IMR-90 (cell line): ENCODE measurements around the gene ACTL6B. TPM values are rescaled to one million over a fixed set of nuclear protein-coding genes. Genes with fewer than 3 reads are reported as not detected.
A peak's percentile ranks its signal among the peaks of the same experiment; 100 is the strongest.

Experiments
- ATAC-seq: fragments of 200-7000 bp; cut with Tn5 transposase; 2 replicates; pipeline ENCODE4 v1.9.1; 2020; ENCODE audit warnings: low read depth, mild to moderate bottlenecking, moderate library complexity
- BruUV-seq: library from RNA; stranded (reverse); fragments of 400-500 nt; replicated peaks from 2 replicates; lab custom pipeline; 2021; lab: Mats Ljungman, UMichigan
- CTCF ChIA-PET: fragments of 300-600 bp; formaldehyde crosslinking; extraction: SDS; loops from one replicate; lab custom pipeline; 2021; ENCODE audit warnings: antibody characterized with exemption; lab: Yijun Ruan, JAX
- POLR2A ChIA-PET: fragments of 300-600 bp; sonication (Branson Sonifier 250); formaldehyde crosslinking; loops from one replicate; lab custom pipeline; 2022; ENCODE audit warnings: antibody characterized with exemption; ENCODE audit not compliant: unreplicated experiment; lab: Charles Lee
- DNase-seq: peaks from one replicate; pipeline ENCODE4 v3.0.0; 2013
- H2AFZ ChIP-seq: replicated peaks from 2 replicates; pipeline ENCODE3; 2013; ENCODE audit warnings: low read length, mild to moderate bottlenecking; ENCODE audit not compliant: poor library complexity
- H2AK5ac ChIP-seq: 2 replicates; pipeline ENCODE4 v1.6.1; 2013; ENCODE audit warnings: low read depth, low read length, inconsistent platforms
- H2AK9ac ChIP-seq: replicated peaks from 2 replicates; pipeline ENCODE3; 2013; ENCODE audit warnings: mild to moderate bottlenecking, low read depth, low read length, moderate library complexity; ENCODE audit not compliant: poor library complexity
- H2BK120ac ChIP-seq: 2 replicates; pipeline ENCODE4 v1.6.1; 2013; ENCODE audit warnings: low read depth, low read length, inconsistent platforms
- H2BK15ac ChIP-seq: 3 replicates; pipeline ENCODE4 v1.6.1; 2013; ENCODE audit warnings: low read depth, low read length, inconsistent platforms
- H2BK20ac ChIP-seq: 2 replicates; pipeline ENCODE4 v1.6.1; 2013; ENCODE audit warnings: low read depth, mild to moderate bottlenecking, inconsistent platforms, low read length, moderate library complexity
- H2BK5ac ChIP-seq: 2 replicates; pipeline ENCODE4 v1.6.1; 2013; ENCODE audit warnings: mild to moderate bottlenecking, low read depth, low read length, inconsistent platforms; ENCODE audit not compliant: poor library complexity, severe bottlenecking
- H3K14ac ChIP-seq: replicated peaks from 2 replicates; pipeline ENCODE4 v1.6.1; 2013; ENCODE audit warnings: low read depth, low read length, inconsistent platforms
- H3K18ac ChIP-seq: 2 replicates; pipeline ENCODE4 v1.6.1; 2013; ENCODE audit warnings: low read depth, low read length, control low read depth
- H3K23ac ChIP-seq: 2 replicates; pipeline ENCODE4 v1.6.1; 2013; ENCODE audit warnings: low read depth, low read length, inconsistent platforms
- H3K27ac ChIP-seq: 2 replicates; pipeline ENCODE4 v1.5.1; 2013; ENCODE audit warnings: mild to moderate bottlenecking, control low read depth, low read length; ENCODE audit not compliant: insufficient read depth
- H3K27me3 ChIP-seq: 2 replicates; pipeline ENCODE4 v1.6.1; 2013; ENCODE audit warnings: low read length; ENCODE audit not compliant: control insufficient read depth, insufficient read depth
- H3K36me3 ChIP-seq: 2 replicates; pipeline ENCODE4 v1.6.1; 2013; ENCODE audit warnings: low read length, mixed read lengths; ENCODE audit not compliant: control insufficient read depth, insufficient read depth
- H3K4ac ChIP-seq: 2 replicates; pipeline ENCODE4 v1.6.1; 2013; ENCODE audit warnings: low read depth, low read length, inconsistent platforms
- H3K4me1 ChIP-seq: 2 replicates; pipeline ENCODE4 v1.6.1; 2013; ENCODE audit warnings: low read length, mixed read lengths; ENCODE audit not compliant: control insufficient read depth, insufficient read depth
- H3K4me2 ChIP-seq: 2 replicates; pipeline ENCODE4 v1.6.1; 2013; ENCODE audit warnings: low read depth, mild to moderate bottlenecking, control low read depth, low read length, moderate library complexity
- H3K4me3 ChIP-seq: 2 replicates; pipeline ENCODE4 v1.5.1; 2013; ENCODE audit warnings: low read depth, mild to moderate bottlenecking, control low read depth, low read length, moderate library complexity; ENCODE audit not compliant: insufficient read depth
- H3K56ac ChIP-seq: 2 replicates; pipeline ENCODE4 v1.6.1; 2013; ENCODE audit warnings: low read length, inconsistent platforms; ENCODE audit not compliant: insufficient read depth; ENCODE audit errors: extremely low read depth
- H3K79me1 ChIP-seq, 2 experiments: 2 replicates each; pipeline ENCODE4 v1.6.1; 2013; ENCODE audit warnings: low read length in 2 of 2, inconsistent platforms in 1 of 2, low read depth in 1 of 2
- H3K9ac ChIP-seq: 2 replicates; pipeline ENCODE4 v1.6.1; 2013; ENCODE audit warnings: low read depth, low read length, control low read depth
- H3K9me1 ChIP-seq: 2 replicates; pipeline ENCODE4 v1.6.1; 2013; ENCODE audit warnings: low read length, inconsistent platforms; ENCODE audit not compliant: insufficient read depth
- H3K9me3 ChIP-seq: 2 replicates; pipeline ENCODE4 v1.6.1; 2013; ENCODE audit warnings: low read length; ENCODE audit not compliant: control insufficient read depth, insufficient read depth
- H4K20me1 ChIP-seq: 2 replicates; pipeline ENCODE4 v1.6.1; 2013; ENCODE audit warnings: low read length, inconsistent platforms; ENCODE audit not compliant: insufficient read depth
- H4K5ac ChIP-seq: 2 replicates; pipeline ENCODE4 v1.6.1; 2013; ENCODE audit warnings: mild to moderate bottlenecking, low read depth, low read length, control low read depth
- H4K8ac ChIP-seq, 2 experiments: 2 replicates each; pipeline ENCODE4 v1.6.1; 2013; ENCODE audit warnings: low read depth in 2 of 2, low read length in 2 of 2, control low read depth in 1 of 2, inconsistent platforms in 1 of 2
- H4K91ac ChIP-seq: 2 replicates; pipeline ENCODE4 v1.6.1; 2013; ENCODE audit warnings: low read depth, low read length, inconsistent platforms; ENCODE audit not compliant: insufficient read depth
- CHD1 ChIP-seq: IDR thresholded peaks from 2 replicates; pipeline ENCODE4 v1.6.1; 2012; ENCODE audit warnings: low read depth, low read length, improper control_type of control experiment
- ELK1 ChIP-seq: fragments of 150-350 bp; IDR thresholded peaks from 2 replicates; pipeline ENCODE4 v1.6.1; 2016; ENCODE audit warnings: low read depth, mild to moderate bottlenecking, low read length, moderate library complexity, borderline replicate concordance
- FOS ChIP-seq: fragments of 150-350 bp; IDR thresholded peaks from 2 replicates; pipeline ENCODE4 v1.6.1; 2016; ENCODE audit warnings: low read depth, low read length
- MAZ ChIP-seq: IDR thresholded peaks from 2 replicates; pipeline ENCODE4 v1.6.1; 2012; ENCODE audit warnings: low read depth, mild to moderate bottlenecking, low read length, improper control_type of control experiment, moderate library complexity, borderline replicate concordance
- MXI1 ChIP-seq: IDR thresholded peaks from 2 replicates; pipeline ENCODE4 v1.6.1; 2012; ENCODE audit warnings: low read depth, mild to moderate bottlenecking, low read length, moderate library complexity, borderline replicate concordance
- POLR2A ChIP-seq: IDR thresholded peaks from 2 replicates; pipeline ENCODE4 v1.6.1; 2012; ENCODE audit warnings: mild to moderate bottlenecking, low read depth, low read length
- RAD21 ChIP-seq: IDR thresholded peaks from 2 replicates; pipeline ENCODE4 v1.6.1; 2012; ENCODE audit warnings: low read length, improper control_type of control experiment
- SMC3 ChIP-seq: fragments of 150-350 bp; IDR thresholded peaks from 2 replicates; pipeline ENCODE4 v1.6.1; 2016; ENCODE audit warnings: low read depth, mild to moderate bottlenecking, antibody characterized with exemption, low read length, moderate library complexity
- WGBS, 2 experiments: methylation state at CpG; one replicate each; pipeline versions ENCODE4 v1.1.5 to v1.1.7; 2013; ENCODE audit warnings: missing lambda C conversion rate in 2 of 2; ENCODE audit not compliant: insufficient read length in 1 of 2; ENCODE audit errors: extremely low coverage in 2 of 2; 5-methylcytosine and 5-hydroxymethylcytosine counted together
- dilution Hi-C: fragments of 300-500 bp; cut with HindIII; formaldehyde crosslinking; loops from one replicate; pipeline ENCODE4 v1.14.3; 2018; ENCODE audit warnings: low sequenced_read_pairs; ENCODE audit not compliant: unreplicated experiment
- in situ Hi-C: fragments of 300-500 bp; cut with MboI; formaldehyde crosslinking; loops from 3 replicates; pipeline ENCODE4 v1.14.3; 2019; ENCODE audit warnings: low sequenced_read_pairs, inconsistent platforms, mixed read lengths
- intact Hi-C: fragments of 100-400 bp; cut with micrococcal nuclease; formaldehyde crosslinking; loops from 2 replicates; pipeline ENCODE4 v1.10.0; 2022
- polyA plus RNA-seq, 3 experiments: library from polyadenylated mRNA; depleted of rRNA; stranded (reverse); fragments of >200 nt; gene quantifications; 2 replicates each; pipeline ENCODE4 v1.2.3, GENCODE V29; 2012; ENCODE audit warnings: low replicate concordance in 1 of 3
- total RNA-seq: library from RNA; depleted of rRNA; stranded (reverse); fragments of >200 nt; gene quantifications from 2 replicates; pipeline ENCODE4 v1.2.3, GENCODE V29; 2012
- TF ChIP-seq, protein P1 (sequence below): conservative IDR thresholded peaks from 2 replicates; pipeline ENCODE4 v1.5.1; 2012; ENCODE audit warnings: mild to moderate bottlenecking, low read depth, low read length, improper control_type of control experiment

Gene ACTL6B
- total and polyA plus RNA-seq, 2 of the 4 experiments (the other 2 are of a cell fraction): not detected

- Histone ChIP-seq H4K5ac (peak overlapping the region; percentile 4), H3K4me3 (peak overlapping the region; percentile 85), H2AK5ac (peak overlapping the region; percentile 68; the same call in 1 of the 2 replicates), H3K9ac (peak overlapping the region; percentile 66), H3K4me2 (peak overlapping the region; percentile 89), H3K18ac (no peak overlapping the region; the same call in 1 of the 2 replicates), H2AFZ (peak overlapping the region; percentile 100), H4K20me1 (no peaks in the 10 kb centered on the region; the same call in 1 of the 2 replicates), H3K4me1 (peaks cover 4% of the 10 kb centered on the region; the same call in 1 of the 2 replicates), H3K27ac (peak overlapping the region; percentile 39), H3K9me1 (no peaks in the 10 kb centered on the region), H3K79me1 (peaks cover 13 to 23% of the 10 kb centered on the region in 2 experiments), H3K23ac (no peak overlapping the region), H2BK5ac (peak overlapping the region; percentile 3), H3K4ac (peak overlapping the region; percentile 82), H3K36me3 (no peaks in the 10 kb centered on the region), H2BK15ac (no peak overlapping the region), H3K9me3 (no peaks in the 10 kb centered on the region), H2BK20ac (no peak overlapping the region), H3K56ac (peak overlapping the region; percentile 36; the same call in 1 of the 2 replicates), H2BK120ac (no peak overlapping the region), H4K91ac (peak overlapping the region; percentile 80), H3K14ac (peak overlapping the region; percentile 50), H4K8ac (peak overlapping the region; percentile 77 to 87), H3K27me3 (peaks cover 2% of the 10 kb centered on the region; the same call in 1 of the 2 replicates), H2AK9ac (peak overlapping the region; percentile 87)
- ChIA-PET POLR2A (interaction anchor here (1.1 to 1.3 kb wide), 2 partner anchors 170 to 184 kb away, joined by 3 to 5 read pairs; partner anchors contain the start of genes SRRT and UFSP1), CTCF (interaction anchor here (0.7 to 2.4 kb wide), 17 partner anchors 9 to 189 kb away, joined by 3 to 27 read pairs (median 4); partner anchors contain the start of genes EPHB4 and SLC12A9)
- intact Hi-C loops: loop anchor here (1.0 to 2.0 kb wide), 4 partner anchors 19 to 147 kb away; partner anchors contain the start of genes EPHB4 and SLC12A9
- WGBS, 2 experiments: 1% methylated on average over 12 of the region's 25 CpGs; no CpG with 5 or more reads in 1 of the 2 experiments
- ATAC-seq (peak; percentile 80), DNase-seq (peak; percentile 59)
- TF ChIP-seq FOS (no peak), POLR2A (no peak), SMC3 (peak; percentile 87), RAD21 (peak; percentile 74), MAZ (peak; percentile 53), CHD1 (no peak), MXI1 (peak; percentile 64; the same call in 1 of the 2 replicates), ELK1 (no peak)
- TF ChIP-seq, protein P1, sequence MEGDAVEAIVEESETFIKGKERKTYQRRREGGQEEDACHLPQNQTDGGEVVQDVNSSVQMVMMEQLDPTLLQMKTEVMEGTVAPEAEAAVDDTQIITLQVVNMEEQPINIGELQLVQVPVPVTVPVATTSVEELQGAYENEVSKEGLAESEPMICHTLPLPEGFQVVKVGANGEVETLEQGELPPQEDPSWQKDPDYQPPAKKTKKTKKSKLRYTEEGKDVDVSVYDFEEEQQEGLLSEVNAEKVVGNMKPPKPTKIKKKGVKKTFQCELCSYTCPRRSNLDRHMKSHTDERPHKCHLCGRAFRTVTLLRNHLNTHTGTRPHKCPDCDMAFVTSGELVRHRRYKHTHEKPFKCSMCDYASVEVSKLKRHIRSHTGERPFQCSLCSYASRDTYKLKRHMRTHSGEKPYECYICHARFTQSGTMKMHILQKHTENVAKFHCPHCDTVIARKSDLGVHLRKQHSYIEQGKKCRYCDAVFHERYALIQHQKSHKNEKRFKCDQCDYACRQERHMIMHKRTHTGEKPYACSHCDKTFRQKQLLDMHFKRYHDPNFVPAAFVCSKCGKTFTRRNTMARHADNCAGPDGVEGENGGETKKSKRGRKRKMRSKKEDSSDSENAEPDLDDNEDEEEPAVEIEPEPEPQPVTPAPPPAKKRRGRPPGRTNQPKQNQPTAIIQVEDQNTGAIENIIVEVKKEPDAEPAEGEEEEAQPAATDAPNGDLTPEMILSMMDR: peak; percentile 84
- no TSS peak for BruUV-seq
- dilution Hi-C loops: no loop called here
- in situ Hi-C loops: loop anchor here (5.0 to 25.0 kb wide), 3 partner anchors 119 to 357 kb away; partner anchors contain the start of gene EPHB4
These were observed 49.1 kb upstream of the ACTL6B start for GRCh38 chr7:100705320-100705752.
